Activated B cell treated with CpG ODN at 0.5 μM for 24 hours (primary cell): ENCODE measurements around the gene SERPINB2. TPM values are rescaled to one million over a fixed set of nuclear protein-coding genes. Genes with fewer than 3 reads are reported as not detected.

Experiments
- ATAC-seq: fragments of 200-7000 bp; cut with Tn5 transposase; one replicate; pipeline ENCODE4 v1.10.0; 2021; ENCODE audit warnings: low read depth, mild to moderate bottlenecking, moderate library complexity
- CTCF ChIA-PET: fragments of 350-600 bp; sonication (Branson Sonifier 250); formaldehyde crosslinking; loops from one replicate; lab custom pipeline; 2021; ENCODE audit warnings: antibody characterized with exemption; lab: Charles Lee
- POLR2A ChIA-PET: fragments of 350-600 bp; sonication (Branson Sonifier 250); formaldehyde crosslinking; loops from one replicate; lab custom pipeline; 2021; ENCODE audit warnings: antibody characterized with exemption; lab: Charles Lee
- DNase-seq: peaks from one replicate; pipeline ENCODE4 v3.0.0; 2022
- H3K27ac Mint-ChIP-seq: one replicate; pipeline ENCODE4 v1.8.0; 2020; ENCODE audit warnings: mixed read lengths
- H3K27me3 Mint-ChIP-seq: one replicate; pipeline ENCODE4 v1.8.0; 2021; ENCODE audit warnings: mixed read lengths
- H3K36me3 Mint-ChIP-seq: one replicate; pipeline ENCODE4 v1.8.0; 2021; ENCODE audit warnings: low read depth, mixed read lengths
- H3K4me1 Mint-ChIP-seq: one replicate; pipeline ENCODE4 v1.8.0; 2021; ENCODE audit warnings: mixed read lengths
- H3K4me3 Mint-ChIP-seq: one replicate; pipeline ENCODE4 v1.8.0; 2020; ENCODE audit warnings: mild to moderate bottlenecking, mixed read lengths
- H3K9me3 Mint-ChIP-seq: one replicate; pipeline ENCODE4 v1.8.0; 2020; ENCODE audit warnings: mixed read lengths
- intact Hi-C: fragments of 100-400 bp; cut with micrococcal nuclease; formaldehyde crosslinking; loops from one replicate; pipeline ENCODE4 v1.15.1; 2024
- total RNA-seq: library from RNA; stranded (reverse); gene quantifications from 2 replicates; pipeline ENCODE4 v1.2.3, GENCODE V29; 2022
- TF ChIP-seq, protein P1 (sequence below): fragments of 200-600 bp; IDR thresholded peaks from one replicate; pipeline ENCODE4 v1.8.0; 2022; ENCODE audit warnings: antibody characterized with exemption, mild to moderate bottlenecking

SERPINB2 gene
- total RNA-seq, 1 donor from 2014 or later: 0.33 TPM

DNA sequence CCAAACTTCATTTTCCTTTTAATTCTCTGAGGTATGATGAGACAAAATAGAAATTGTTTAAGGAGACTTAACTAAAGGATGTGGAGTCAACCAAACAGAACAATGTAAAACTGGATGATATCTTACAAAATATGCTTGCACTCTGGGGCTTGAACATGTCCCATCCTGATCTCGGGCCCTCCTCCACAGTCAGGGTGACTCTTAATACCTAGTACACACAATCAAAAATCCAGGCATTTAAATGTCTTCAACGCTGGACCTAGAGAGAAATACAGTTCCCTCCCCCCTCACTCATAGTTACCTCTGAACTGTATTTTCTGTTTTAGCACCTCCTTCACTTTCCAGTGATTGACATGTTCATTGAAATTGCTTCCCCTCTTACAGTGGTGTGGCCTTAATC is 36.9 kb upstream of the SERPINB2 start:
- ChIA-PET POLR2A (no interaction called here), CTCF (no interaction called here)
- intact Hi-C loops: no loop called here
- ATAC-seq (no peak), DNase-seq (no peak)
- Mint-ChIP-seq H3K27ac (no peak overlapping the region), H3K4me1 (no peaks in the 10 kb centered on the region), H3K9me3 (peaks cover 3% of the 10 kb centered on the region), H3K4me3 (no peak overlapping the region), H3K27me3 (peaks cover 10% of the 10 kb centered on the region), H3K36me3 (no peaks in the 10 kb centered on the region)
- TF ChIP-seq, protein P1, sequence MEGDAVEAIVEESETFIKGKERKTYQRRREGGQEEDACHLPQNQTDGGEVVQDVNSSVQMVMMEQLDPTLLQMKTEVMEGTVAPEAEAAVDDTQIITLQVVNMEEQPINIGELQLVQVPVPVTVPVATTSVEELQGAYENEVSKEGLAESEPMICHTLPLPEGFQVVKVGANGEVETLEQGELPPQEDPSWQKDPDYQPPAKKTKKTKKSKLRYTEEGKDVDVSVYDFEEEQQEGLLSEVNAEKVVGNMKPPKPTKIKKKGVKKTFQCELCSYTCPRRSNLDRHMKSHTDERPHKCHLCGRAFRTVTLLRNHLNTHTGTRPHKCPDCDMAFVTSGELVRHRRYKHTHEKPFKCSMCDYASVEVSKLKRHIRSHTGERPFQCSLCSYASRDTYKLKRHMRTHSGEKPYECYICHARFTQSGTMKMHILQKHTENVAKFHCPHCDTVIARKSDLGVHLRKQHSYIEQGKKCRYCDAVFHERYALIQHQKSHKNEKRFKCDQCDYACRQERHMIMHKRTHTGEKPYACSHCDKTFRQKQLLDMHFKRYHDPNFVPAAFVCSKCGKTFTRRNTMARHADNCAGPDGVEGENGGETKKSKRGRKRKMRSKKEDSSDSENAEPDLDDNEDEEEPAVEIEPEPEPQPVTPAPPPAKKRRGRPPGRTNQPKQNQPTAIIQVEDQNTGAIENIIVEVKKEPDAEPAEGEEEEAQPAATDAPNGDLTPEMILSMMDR: no peak

DNA sequence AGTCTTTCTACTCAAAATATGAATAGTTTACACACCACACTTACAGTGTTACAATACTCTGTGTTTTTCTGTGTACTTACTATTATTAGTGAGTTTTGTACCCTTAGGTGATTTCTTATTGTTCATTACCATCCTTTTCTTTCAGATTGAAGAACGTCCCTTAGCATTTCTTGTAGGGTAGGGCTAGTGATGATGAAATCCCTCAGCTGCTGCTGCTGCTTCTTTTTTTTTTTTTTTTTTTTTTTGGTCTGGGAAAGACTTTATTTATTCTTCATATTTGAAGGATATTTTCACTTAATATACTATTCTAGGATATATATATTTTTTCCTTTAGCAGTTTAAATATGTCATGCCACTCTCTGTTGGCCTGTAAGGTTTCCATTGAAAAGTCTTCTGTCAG is 29.0 kb upstream of the SERPINB2 start:
- Mint-ChIP-seq H3K27me3 (peaks cover 21% of the 10 kb centered on the region), H3K4me1 (no peaks in the 10 kb centered on the region), H3K27ac (no peak overlapping the region), H3K36me3 (no peaks in the 10 kb centered on the region), H3K4me3 (no peak overlapping the region), H3K9me3 (peaks cover 3% of the 10 kb centered on the region)
- ChIA-PET CTCF (no interaction called here), POLR2A (no interaction called here)
- TF ChIP-seq, protein P1: no peak
- DNase-seq: no peak
- intact Hi-C loops: no loop called here
- ATAC-seq: no peak

DNA sequence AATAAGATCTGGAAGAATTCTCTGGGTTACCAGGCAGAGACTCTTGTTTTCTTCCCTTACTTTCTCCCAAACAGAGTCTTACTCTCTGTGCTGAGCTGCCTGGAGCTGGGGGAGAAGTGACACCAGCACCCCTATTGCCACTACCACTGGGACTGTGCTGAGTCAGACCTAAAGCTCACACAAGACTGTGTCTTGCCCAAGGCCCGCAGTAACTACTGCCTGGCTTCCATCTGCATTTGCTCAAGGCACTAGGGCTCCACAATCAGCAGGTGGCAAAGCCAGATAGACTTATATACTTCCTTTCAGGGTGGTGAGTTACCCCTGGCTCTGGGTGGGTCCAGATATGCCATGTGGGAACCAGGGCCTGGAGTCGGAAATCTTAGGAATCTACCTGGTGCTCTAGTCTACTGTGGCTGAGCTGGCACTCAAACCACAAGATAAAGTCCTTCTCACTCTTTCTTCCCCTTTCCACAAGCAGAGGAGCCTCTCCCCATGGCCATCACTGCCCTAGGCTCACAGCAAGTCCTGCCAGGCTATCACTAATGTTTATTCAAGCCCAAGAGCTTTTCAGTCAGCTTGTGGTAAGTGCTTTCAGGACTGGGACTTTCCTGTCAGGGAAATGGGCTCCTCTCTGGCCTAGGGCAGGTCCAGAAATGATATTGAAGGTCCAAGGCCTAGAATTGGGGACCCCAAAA is 27.6 kb upstream of the SERPINB2 start:
- TF ChIP-seq, protein P1: no peak
- Mint-ChIP-seq H3K36me3 (no peaks in the 10 kb centered on the region), H3K4me3 (no peak overlapping the region), H3K27me3 (peaks cover 21% of the 10 kb centered on the region), H3K9me3 (peaks cover 2% of the 10 kb centered on the region), H3K4me1 (no peaks in the 10 kb centered on the region), H3K27ac (no peak overlapping the region)
- ATAC-seq (no peak), DNase-seq (no peak)
- CTCF ChIA-PET: no interaction called here
- intact Hi-C loops: no loop called here
- POLR2A ChIA-PET: no interaction called here

DNA sequence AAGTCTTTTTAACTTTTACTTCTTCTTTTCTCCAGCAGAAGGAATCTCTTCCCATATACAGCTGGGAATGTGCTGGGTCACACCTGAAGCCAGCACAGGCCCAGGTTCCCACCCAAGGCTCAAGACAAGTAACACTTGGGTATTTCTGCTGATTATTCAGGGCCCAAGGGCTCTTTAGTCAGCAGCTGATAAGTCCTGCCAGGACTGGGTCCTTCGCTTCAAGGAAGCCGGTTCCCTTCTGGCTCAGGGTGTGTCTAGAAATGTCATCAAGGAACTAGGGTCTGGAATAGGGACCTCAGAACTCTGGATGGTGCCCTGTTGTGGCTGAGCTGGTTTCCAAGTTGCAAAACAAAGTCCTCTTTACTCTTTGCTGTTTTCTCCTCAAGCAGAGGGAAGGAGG is 27.0 kb upstream of the SERPINB2 start:
- ChIA-PET CTCF (no interaction called here), POLR2A (no interaction called here)
- DNase-seq: no peak
- Mint-ChIP-seq H3K4me1 (no peaks in the 10 kb centered on the region), H3K4me3 (no peak overlapping the region), H3K9me3 (no peaks in the 10 kb centered on the region), H3K27me3 (peaks cover 21% of the 10 kb centered on the region), H3K36me3 (no peaks in the 10 kb centered on the region), H3K27ac (no peak overlapping the region)
- intact Hi-C loops: no loop called here
- no peak for ATAC-seq
- TF ChIP-seq, protein P1: no peak

DNA sequence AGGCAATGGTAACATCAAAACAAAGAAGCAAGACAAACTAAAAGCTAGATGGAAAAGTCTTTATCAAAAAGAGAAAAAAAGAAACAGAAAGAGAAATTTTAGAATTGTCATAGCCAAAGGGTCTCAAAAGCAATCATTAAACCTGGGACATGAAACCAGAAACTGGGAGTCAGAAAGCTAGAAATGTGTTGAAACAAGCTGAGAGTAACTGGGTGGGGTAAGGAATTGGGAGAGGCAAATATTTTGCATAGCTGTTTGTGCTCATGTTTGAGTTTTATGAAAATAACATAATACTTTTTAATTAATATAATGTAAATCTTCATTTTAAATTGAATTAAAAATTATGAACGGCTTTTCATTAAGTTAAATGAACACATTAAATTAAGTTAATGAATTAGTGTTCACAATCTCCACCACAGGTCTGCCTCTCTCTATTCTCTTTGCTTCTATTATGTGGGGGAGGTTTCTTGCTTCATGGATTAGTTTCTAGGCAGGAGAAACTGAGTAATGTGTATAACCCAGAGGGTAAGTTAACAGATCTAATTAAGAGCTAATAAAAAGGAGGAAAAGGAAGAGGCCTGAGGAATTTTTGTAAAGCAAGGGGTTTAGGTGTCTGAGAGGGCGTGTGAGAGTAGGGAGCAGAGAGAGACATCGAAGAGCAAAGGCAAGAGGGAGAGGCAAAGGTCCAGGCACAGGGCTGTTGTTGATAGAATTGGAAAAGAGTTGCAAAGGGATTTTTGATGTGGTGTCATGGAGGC is 20.0 kb upstream of the SERPINB2 start:
- H3K36me3 Mint-ChIP-seq: no peaks in the 10 kb centered on the region
- ATAC-seq: no peak
- no peak overlapping the region for H3K4me3 Mint-ChIP-seq
- POLR2A ChIA-PET: no interaction called here
- no peak overlapping the region for H3K27ac Mint-ChIP-seq
- DNase-seq: no peak
- TF ChIP-seq, protein P1: no peak
- peaks cover 3% of the 10 kb centered on the region for H3K27me3 Mint-ChIP-seq
- intact Hi-C loops: no loop called here
- H3K9me3 Mint-ChIP-seq: no peaks in the 10 kb centered on the region
- CTCF ChIA-PET: no interaction called here
- H3K4me1 Mint-ChIP-seq: no peaks in the 10 kb centered on the region
